Astrocyte (in vitro differentiated cells and primary cell): ENCODE results near the gene EMP3. TPM values are rescaled to one million over a fixed set of nuclear protein-coding genes. Genes with fewer than 3 reads are reported as not detected.
A peak's percentile ranks its signal among the peaks of the same experiment; 100 is the strongest.

Source experiments
- DNase-seq: peaks from one replicate; pipeline ENCODE4 v3.0.0-alpha.2; 2010; ENCODE audit warnings: low read depth
- FAIRE-seq: peaks from 2 replicates; lab custom pipeline; 2011; peaks lifted over from hg19 to GRCh38; lab: Jason Lieb, UNC
- H2AFZ ChIP-seq: 2 replicates; pipeline ENCODE4 v1.6.0; 2012; ENCODE audit warnings: low read depth, low read length, inconsistent platforms
- H3K27ac ChIP-seq: 2 replicates; pipeline ENCODE4 v1.5.1; 2011; ENCODE audit warnings: low read depth, low read length, inconsistent platforms
- H3K27me3 ChIP-seq: 2 replicates; pipeline ENCODE4 v1.6.0; 2011; ENCODE audit warnings: low read length, inconsistent platforms; ENCODE audit not compliant: insufficient read depth
- H3K36me3 ChIP-seq: 2 replicates; pipeline ENCODE4 v1.5.1; 2011; ENCODE audit warnings: low read length, inconsistent platforms; ENCODE audit not compliant: insufficient read depth
- H3K4me1 ChIP-seq: 2 replicates; pipeline ENCODE4 v1.5.1; 2011; ENCODE audit warnings: low read length, inconsistent platforms; ENCODE audit not compliant: insufficient read depth
- H3K4me2 ChIP-seq: 2 replicates; pipeline ENCODE4 v1.6.0; 2012; ENCODE audit warnings: low read length, inconsistent platforms
- H3K4me3 ChIP-seq: 2 replicates; pipeline ENCODE4 v1.5.1; 2011; ENCODE audit warnings: low read depth, mild to moderate bottlenecking, low read length, inconsistent platforms; ENCODE audit not compliant: insufficient read depth
- H3K79me2 ChIP-seq: 2 replicates; pipeline ENCODE4 v1.6.0; 2012; ENCODE audit warnings: mild to moderate bottlenecking, low read length, inconsistent platforms; ENCODE audit not compliant: insufficient read depth
- H3K9ac ChIP-seq: 2 replicates; pipeline ENCODE4 v1.6.0; 2012; ENCODE audit warnings: mild to moderate bottlenecking, low read length, inconsistent platforms
- H3K9me3 ChIP-seq: 2 replicates; pipeline ENCODE4 v1.5.1; 2012; ENCODE audit warnings: low read depth, mild to moderate bottlenecking, low read length, inconsistent platforms; ENCODE audit not compliant: insufficient read depth
- H4K20me1 ChIP-seq: 2 replicates; pipeline ENCODE4 v1.6.0; 2012; ENCODE audit warnings: low read length, inconsistent platforms; ENCODE audit not compliant: insufficient read depth
- H3K27ac Mint-ChIP-seq: one replicate; pipeline ENCODE4 v1.8.0; 2021; ENCODE audit warnings: mild to moderate bottlenecking, mixed read lengths; ENCODE audit not compliant: unreplicated experiment
- H3K27me3 Mint-ChIP-seq: one replicate; pipeline ENCODE4 v1.8.0; 2021; ENCODE audit warnings: low read depth, mixed read lengths; ENCODE audit not compliant: unreplicated experiment
- H3K36me3 Mint-ChIP-seq: one replicate; pipeline ENCODE4 v1.8.0; 2021; ENCODE audit warnings: low read depth, mixed read lengths; ENCODE audit not compliant: unreplicated experiment
- H3K4me1 Mint-ChIP-seq: one replicate; pipeline ENCODE4 v1.8.0; 2021; ENCODE audit warnings: low read depth, mixed read lengths; ENCODE audit not compliant: unreplicated experiment
- H3K4me3 Mint-ChIP-seq: one replicate; pipeline ENCODE4 v1.8.0; 2021; ENCODE audit warnings: mild to moderate bottlenecking, moderate library complexity, mixed read lengths; ENCODE audit not compliant: unreplicated experiment
- H3K9me3 Mint-ChIP-seq: one replicate; pipeline ENCODE4 v1.8.0; 2021; ENCODE audit warnings: mild to moderate bottlenecking, mixed read lengths; ENCODE audit not compliant: unreplicated experiment
- CTCF ChIP-seq: IDR thresholded peaks from 2 replicates; pipeline ENCODE4 v1.5.1; 2011; ENCODE audit warnings: low read depth, mild to moderate bottlenecking, inconsistent platforms, low read length, moderate library complexity; ENCODE audit not compliant: insufficient read depth
- EZH2 ChIP-seq: IDR thresholded peaks from 2 replicates; pipeline ENCODE4 v1.6.1; 2012; ENCODE audit warnings: mild to moderate bottlenecking, low read length, inconsistent platforms; ENCODE audit not compliant: insufficient read depth
- total RNA-seq: library from RNA; stranded (reverse); gene quantifications from 2 replicates; pipeline ENCODE4 v1.2.1, GENCODE V29; 2021

The EMP3 gene
- total RNA-seq, 1 donor from 2014 or later, result 217 TPM

DNA sequence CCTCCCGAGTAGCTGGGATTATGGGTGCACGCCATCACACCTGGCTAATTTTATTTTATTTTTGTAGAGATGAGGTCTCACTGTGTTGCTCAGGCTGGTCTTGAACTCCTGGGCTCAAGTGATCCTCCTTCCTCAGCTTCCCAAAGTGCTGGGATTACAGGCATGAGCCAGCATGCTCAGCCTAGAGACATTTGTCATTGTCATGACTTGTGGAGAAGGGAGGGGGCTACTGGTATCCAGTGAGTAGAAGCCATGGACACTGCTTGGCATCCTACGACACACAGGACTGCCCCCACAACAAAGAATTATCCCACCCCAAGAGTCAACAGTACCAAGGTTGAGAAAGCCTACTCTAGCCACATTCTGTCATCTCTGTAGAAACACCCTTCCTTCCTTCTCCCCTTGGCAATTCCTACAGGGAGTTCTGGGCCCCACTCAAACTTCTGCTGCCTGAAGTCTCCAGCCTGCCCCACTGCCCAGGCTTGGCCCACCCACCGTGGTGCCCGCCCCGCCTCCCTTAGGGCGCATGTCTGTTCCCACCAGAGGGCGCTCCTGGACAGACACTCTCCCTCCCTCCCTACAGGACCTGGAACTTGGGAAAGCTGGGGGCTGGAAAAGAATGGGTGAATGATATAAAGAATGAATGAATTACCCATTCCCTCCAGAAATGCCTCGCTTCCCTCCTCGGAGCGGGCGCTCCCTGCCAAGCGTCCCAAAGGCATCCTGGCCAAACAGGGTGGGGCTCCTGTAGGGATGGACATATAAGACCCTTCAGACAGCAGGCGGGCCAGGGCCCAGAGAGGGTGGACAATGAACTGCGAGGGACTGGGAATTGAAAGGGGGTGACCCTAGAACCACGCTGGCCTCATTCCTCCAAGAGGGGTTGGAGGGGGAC is 5.5 kb upstream of the EMP3 start:
- peak overlapping the region; percentile 89 for H3K4me3 Mint-ChIP-seq
- H3K9me3 ChIP-seq, result no peaks in the 10 kb centered on the region
- H3K9ac ChIP-seq, result no peak overlapping the region
- FAIRE-seq (no peak), DNase-seq (peak; percentile 46)
- H3K4me1 Mint-ChIP-seq, result peaks cover 20% of the 10 kb centered on the region
- H3K27me3 Mint-ChIP-seq, result peaks cover 3% of the 10 kb centered on the region
- peak overlapping the region; percentile 16 for H2AFZ ChIP-seq
- peak; percentile 53 for TF ChIP-seq CTCF
- no peak for TF ChIP-seq EZH2
- H3K4me2 ChIP-seq, result no peak overlapping the region
- H3K27me3 ChIP-seq, result no peaks in the 10 kb centered on the region
- peaks cover 20% of the 10 kb centered on the region for H3K4me1 ChIP-seq
- no peaks in the 10 kb centered on the region for H3K9me3 Mint-ChIP-seq
- no peaks in the 10 kb centered on the region for H4K20me1 ChIP-seq
- no peaks in the 10 kb centered on the region for H3K36me3 Mint-ChIP-seq
- H3K4me3 ChIP-seq, result no peak overlapping the region
- no peaks in the 10 kb centered on the region for H3K36me3 ChIP-seq
- H3K79me2 ChIP-seq, result no peaks in the 10 kb centered on the region
- no peak overlapping the region for H3K27ac Mint-ChIP-seq
- no peak overlapping the region for H3K27ac ChIP-seq

GRCh38 chr19:48321372-48321621 is 4.1 kb upstream of the EMP3 start:
- Mint-ChIP-seq H3K36me3 (no peaks in the 10 kb centered on the region), H3K4me3 (peak overlapping the region; percentile 89), H3K4me1 (peaks cover 23% of the 10 kb centered on the region), H3K9me3 (no peaks in the 10 kb centered on the region), H3K27ac (peak overlapping the region; percentile 98), H3K27me3 (peaks cover 3% of the 10 kb centered on the region)
- Histone ChIP-seq H3K36me3 (no peaks in the 10 kb centered on the region), H3K4me3 (peak overlapping the region; percentile 57), H4K20me1 (peaks cover 3% of the 10 kb centered on the region), H3K79me2 (peaks cover 8% of the 10 kb centered on the region), H3K4me2 (peak overlapping the region; percentile 91), H3K27me3 (no peaks in the 10 kb centered on the region), H3K9ac (peak overlapping the region; percentile 87), H3K4me1 (peaks cover 26% of the 10 kb centered on the region), H3K9me3 (no peaks in the 10 kb centered on the region), H3K27ac (peak overlapping the region; percentile 93), H2AFZ (peak overlapping the region; percentile 94)
- TF ChIP-seq CTCF (no peak), EZH2 (no peak)
- FAIRE-seq (no peak), DNase-seq (peak; percentile 81)
